Mucosa of stomach (tissue), 1 donor: Measurements from ENCODE around the gene ITGB2.
A peak's percentile ranks its signal among the peaks of the same experiment; 100 is the strongest.

Experiments used
- H3K27me3 ChIP-seq: one replicate; pipeline ENCODE4 v1.7.0; 2013; ENCODE audit warnings: mild to moderate bottlenecking, low read length; ENCODE audit not compliant: control insufficient read depth, insufficient read depth
- H3K36me3 ChIP-seq: one replicate; pipeline ENCODE4 v1.7.0; 2013; ENCODE audit warnings: low read length; ENCODE audit not compliant: control insufficient read depth, insufficient read depth
- H3K4me1 ChIP-seq: one replicate; pipeline ENCODE4 v1.7.0; 2013; ENCODE audit warnings: mild to moderate bottlenecking, low read length; ENCODE audit not compliant: control insufficient read depth, insufficient read depth
- H3K4me3 ChIP-seq: one replicate; pipeline ENCODE4 v1.7.0; 2013; ENCODE audit warnings: low read length
- H3K9ac ChIP-seq: one replicate; pipeline ENCODE4 v1.7.0; 2013; ENCODE audit warnings: mild to moderate bottlenecking, low read length, moderate library complexity
- H3K9me3 ChIP-seq: one replicate; pipeline ENCODE4 v1.7.0; 2013; ENCODE audit warnings: mild to moderate bottlenecking, low read length, moderate library complexity; ENCODE audit not compliant: control insufficient read depth
- donor health status: Pancreatic carcinoma.

ITGB2 gene

GRCh38 chr21:44848821-44849521 is 71.7 kb downstream of the ITGB2 start:
- Histone ChIP-seq H3K36me3 (peaks cover 20% of the 10 kb centered on the region), H3K4me1 (peaks cover 36% of the 10 kb centered on the region), H3K9me3 (no peaks in the 10 kb centered on the region), H3K4me3 (no peak overlapping the region), H3K9ac (no peak overlapping the region), H3K27me3 (no peaks in the 10 kb centered on the region)

GRCh38 chr21:44847261-44848056 is 73.2 kb downstream of the ITGB2 start:
- no peak overlapping the region for H3K4me3 ChIP-seq
- H3K36me3 ChIP-seq = peaks cover 16% of the 10 kb centered on the region
- no peaks in the 10 kb centered on the region for H3K9me3 ChIP-seq
- H3K4me1 ChIP-seq = peaks cover 23% of the 10 kb centered on the region
- H3K9ac ChIP-seq = no peak overlapping the region
- peaks cover 8% of the 10 kb centered on the region for H3K27me3 ChIP-seq

GRCh38 chr21:44846485-44847260 is 74.0 kb downstream of the ITGB2 start:
- Histone ChIP-seq H3K36me3 (peaks cover 16% of the 10 kb centered on the region), H3K9ac (peak overlapping the region; percentile 34)

GRCh38 chr21:44846224-44846484 is 74.5 kb downstream of the ITGB2 start:
- peak overlapping the region; percentile 24 for H3K9ac ChIP-seq
- H3K4me3 ChIP-seq = no peak overlapping the region
- H3K9me3 ChIP-seq = no peaks in the 10 kb centered on the region
- peaks cover 13% of the 10 kb centered on the region for H3K27me3 ChIP-seq
- H3K4me1 ChIP-seq = peaks cover 20% of the 10 kb centered on the region
- peaks cover 15% of the 10 kb centered on the region for H3K36me3 ChIP-seq

More at GRCh38 chr21:44846485-44847260, 74.0 kb downstream of the ITGB2 start:
- Histone ChIP-seq H3K9me3 (no peaks in the 10 kb centered on the region), H3K27me3 (peaks cover 10% of the 10 kb centered on the region), H3K4me3 (no peak overlapping the region), H3K4me1 (peaks cover 20% of the 10 kb centered on the region)

GRCh38 chr21:44845418-44846223 is 75.1 kb downstream of the ITGB2 start:
- H3K4me1 ChIP-seq = peaks cover 20% of the 10 kb centered on the region
- H3K9me3 ChIP-seq = no peaks in the 10 kb centered on the region
- peaks cover 9% of the 10 kb centered on the region for H3K36me3 ChIP-seq
- H3K9ac ChIP-seq = peak overlapping the region; percentile 24
- peak overlapping the region; percentile 36 for H3K4me3 ChIP-seq
- peaks cover 13% of the 10 kb centered on the region for H3K27me3 ChIP-seq

- Histone ChIP-seq H3K27me3 (peaks cover 13% of the 10 kb centered on the region), H3K9ac (no peak overlapping the region)
Observed at GRCh38 chr21:44844256-44844655, 76.4 kb downstream of the ITGB2 start.

GRCh38 chr21:44842721-44843445 is 77.8 kb downstream of the ITGB2 start:
- H3K36me3 ChIP-seq = no peaks in the 10 kb centered on the region
- H3K4me1 ChIP-seq = peaks cover 26% of the 10 kb centered on the region
- no peak overlapping the region for H3K9ac ChIP-seq
- H3K9me3 ChIP-seq = no peaks in the 10 kb centered on the region
- no peak overlapping the region for H3K4me3 ChIP-seq
- H3K27me3 ChIP-seq = peaks cover 13% of the 10 kb centered on the region

More at GRCh38 chr21:44844256-44844655, 76.4 kb downstream of the ITGB2 start:
- Histone ChIP-seq H3K9me3 (no peaks in the 10 kb centered on the region), H3K4me3 (no peak overlapping the region), H3K36me3 (no peaks in the 10 kb centered on the region), H3K4me1 (peaks cover 20% of the 10 kb centered on the region)

GRCh38 chr21:44842087-44842486 is 78.6 kb downstream of the ITGB2 start:
- Histone ChIP-seq H3K27me3 (peaks cover 13% of the 10 kb centered on the region), H3K9me3 (no peaks in the 10 kb centered on the region), H3K36me3 (no peaks in the 10 kb centered on the region), H3K4me3 (no peak overlapping the region), H3K4me1 (peaks cover 29% of the 10 kb centered on the region), H3K9ac (no peak overlapping the region)

- Histone ChIP-seq H3K36me3 (no peaks in the 10 kb centered on the region), H3K27me3 (peaks cover 19% of the 10 kb centered on the region), H3K9me3 (no peaks in the 10 kb centered on the region), H3K4me3 (no peak overlapping the region), H3K4me1 (peaks cover 23% of the 10 kb centered on the region), H3K9ac (no peak overlapping the region)
Observed at GRCh38 chr21:44840771-44841170, 79.9 kb downstream of the ITGB2 start.

GRCh38 chr21:44838951-44839350 is 81.7 kb downstream of the ITGB2 start:
- no peaks in the 10 kb centered on the region for H3K9me3 ChIP-seq
- peaks cover 26% of the 10 kb centered on the region for H3K4me1 ChIP-seq
- H3K4me3 ChIP-seq = no peak overlapping the region
- H3K27me3 ChIP-seq = peaks cover 19% of the 10 kb centered on the region
- no peak overlapping the region for H3K9ac ChIP-seq
- H3K36me3 ChIP-seq = no peaks in the 10 kb centered on the region
